ENCODE data around the gene NLRP3. TPM values are rescaled to one million over a fixed set of nuclear protein-coding genes. Genes with fewer than 3 reads are reported as not detected.
A peak's percentile ranks its signal among the peaks of the same experiment; 100 is the strongest.

Gene NLRP3
- total RNA-seq, 1 donor from 2014 or later: not detected

DNA sequence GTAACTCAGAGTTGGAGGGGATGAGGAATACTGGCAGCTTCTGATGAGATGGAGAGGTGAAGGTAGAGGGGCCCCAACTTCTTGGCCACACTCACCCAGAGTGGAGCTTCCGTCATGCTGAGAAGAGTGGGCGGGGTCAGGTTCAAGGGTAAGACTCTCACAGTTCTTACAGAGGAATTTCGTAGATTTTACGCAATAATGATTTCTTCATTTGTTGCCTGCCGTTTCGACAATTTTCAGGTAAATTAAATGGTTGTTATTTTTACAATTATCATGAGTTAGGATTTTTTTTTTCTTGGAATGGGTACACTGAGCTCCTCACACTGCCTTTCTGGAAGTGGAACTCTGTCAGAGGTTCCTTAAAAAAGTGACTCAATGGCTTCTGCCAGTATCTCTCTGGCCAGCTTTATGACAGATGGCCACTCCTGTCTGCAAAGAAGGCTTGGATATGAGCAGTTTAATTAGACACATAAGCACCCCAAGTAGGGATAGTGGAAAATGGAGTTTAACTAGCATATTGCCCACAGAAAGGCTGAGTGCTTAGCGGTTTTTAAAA, 13.8 kb upstream of the NLRP3 start:
- Mint-ChIP-seq H3K4me3 (no peak overlapping the region), H3K27me3 (ENCODE audit: insufficient read depth) (peaks cover 47% of the 10 kb centered on the region), H3K36me3 (ENCODE audit: low read depth) (peaks cover 2% of the 10 kb centered on the region), H3K9me3 (no peaks in the 10 kb centered on the region), H3K4me1 (ENCODE audit: low read depth) (peaks cover 7% of the 10 kb centered on the region), H3K27ac (no peak overlapping the region)
- DNase-seq (ENCODE audit: low spot score): no peak
- intact Hi-C loops (cut with micrococcal nuclease): no loop called here

- Mint-ChIP-seq H3K36me3 (ENCODE audit: low read depth) (no peaks in the 10 kb centered on the region), H3K4me1 (ENCODE audit: low read depth) (peaks cover 34% of the 10 kb centered on the region), H3K9me3 (no peaks in the 10 kb centered on the region), H3K4me3 (no peak overlapping the region), H3K27ac (no peak overlapping the region), H3K27me3 (ENCODE audit: insufficient read depth) (peaks cover 36% of the 10 kb centered on the region)
- no peak for DNase-seq (ENCODE audit: low spot score)
- intact Hi-C loops (cut with micrococcal nuclease): loop anchor here (2.0 to 5.0 kb wide), 3 partner anchors 75 to 839 kb away; partner anchors contain the start of genes AHCTF1, CNST, TFB2M and ZNF496
These were observed 9.8 kb upstream of the NLRP3 start for GRCh38 chr1:247406014-247406656.

DNA sequence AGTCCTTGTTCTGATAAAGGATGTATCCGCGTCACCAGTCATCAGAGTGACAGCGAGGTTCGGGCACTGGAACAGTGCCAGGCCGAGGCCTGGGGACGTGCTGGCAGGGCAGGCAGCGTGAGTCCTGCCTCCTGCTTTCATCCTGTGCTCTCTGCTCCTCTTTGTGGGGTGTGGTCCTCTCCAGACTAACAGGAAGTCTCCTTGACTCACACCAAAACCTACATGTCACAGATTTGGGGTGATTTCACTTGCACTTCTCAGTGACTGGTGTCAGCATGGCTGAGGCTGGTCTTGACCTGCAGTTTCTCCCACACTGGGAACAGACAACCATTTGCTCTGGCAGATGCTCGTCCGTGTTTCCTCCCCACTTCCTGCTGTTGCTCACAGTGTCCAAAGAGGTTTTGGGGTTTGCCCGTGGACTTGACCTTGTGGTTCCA, 8.8 kb upstream of the NLRP3 start:
- peaks cover 32% of the 10 kb centered on the region for H3K27me3 Mint-ChIP-seq (ENCODE audit: insufficient read depth)
- H3K27ac Mint-ChIP-seq: peak overlapping the region; percentile 27
- intact Hi-C loops (cut with micrococcal nuclease): loop anchor here (2.0 to 5.0 kb wide), 3 partner anchors 76 to 840 kb away; partner anchors contain the start of genes AHCTF1, CNST, TFB2M and ZNF496
- peaks cover 34% of the 10 kb centered on the region for H3K4me1 Mint-ChIP-seq (ENCODE audit: low read depth)
- peak; percentile 35 for DNase-seq (ENCODE audit: low spot score)
- no peaks in the 10 kb centered on the region for H3K36me3 Mint-ChIP-seq (ENCODE audit: low read depth)
- H3K4me3 Mint-ChIP-seq: peak overlapping the region; percentile 40
- no peaks in the 10 kb centered on the region for H3K9me3 Mint-ChIP-seq

- peak overlapping the region; percentile 28 for H3K4me3 Mint-ChIP-seq
- no peak for DNase-seq (ENCODE audit: low spot score)
- H3K9me3 Mint-ChIP-seq: no peaks in the 10 kb centered on the region
- H3K27ac Mint-ChIP-seq: no peak overlapping the region
- intact Hi-C loops (cut with micrococcal nuclease): loop anchor here (5.0 kb wide), 2 partner anchors 476 to 841 kb away; partner anchors contain the start of genes AHCTF1, CNST and TFB2M
- H3K27me3 Mint-ChIP-seq (ENCODE audit: insufficient read depth): peaks cover 28% of the 10 kb centered on the region
- H3K36me3 Mint-ChIP-seq (ENCODE audit: low read depth): no peaks in the 10 kb centered on the region
- peaks cover 34% of the 10 kb centered on the region for H3K4me1 Mint-ChIP-seq (ENCODE audit: low read depth)
These were observed 7.9 kb upstream of the NLRP3 start for GRCh38 chr1:247408100-247408499.

- peaks cover 36% of the 10 kb centered on the region for H3K4me1 Mint-ChIP-seq (ENCODE audit: low read depth)
- H3K36me3 Mint-ChIP-seq (ENCODE audit: low read depth): no peaks in the 10 kb centered on the region
- DNase-seq (ENCODE audit: low spot score): peak; percentile 7
- H3K4me3 Mint-ChIP-seq: peak overlapping the region; percentile 55
- H3K27me3 Mint-ChIP-seq (ENCODE audit: insufficient read depth): peaks cover 26% of the 10 kb centered on the region
- intact Hi-C loops (cut with micrococcal nuclease): loop anchor here (1.0 to 10.0 kb wide), 4 partner anchors 20 to 1075 kb away; partner anchors contain the start of genes AHCTF1, CNST and TFB2M
- no peak overlapping the region for H3K27ac Mint-ChIP-seq
- no peaks in the 10 kb centered on the region for H3K9me3 Mint-ChIP-seq
These were observed 6.0 kb upstream of the NLRP3 start for GRCh38 chr1:247409869-247410544.

GRCh38 chr1:247411621-247412327, 4.2 kb upstream of the NLRP3 start:
- intact Hi-C loops (cut with micrococcal nuclease): loop anchor here (10.0 kb wide), 1 partner anchor 1077 kb away; no protein-coding TSS in a partner anchor

GRCh38 chr1:247417831-247418230, 1.9 kb downstream of the NLRP3 start:
- H3K27ac Mint-ChIP-seq: no peak overlapping the region
- no peaks in the 10 kb centered on the region for H3K36me3 Mint-ChIP-seq (ENCODE audit: low read depth)
- H3K27me3 Mint-ChIP-seq (ENCODE audit: insufficient read depth): peaks cover 27% of the 10 kb centered on the region
- H3K9me3 Mint-ChIP-seq: no peaks in the 10 kb centered on the region
- intact Hi-C loops (cut with micrococcal nuclease): loop anchor here (10.0 kb wide), 1 partner anchor 1083 kb away; no protein-coding TSS in a partner anchor
- peak overlapping the region; percentile 8 for H3K4me3 Mint-ChIP-seq
- peaks cover 34% of the 10 kb centered on the region for H3K4me1 Mint-ChIP-seq (ENCODE audit: low read depth)
- DNase-seq (ENCODE audit: low spot score): no peak

More at GRCh38 chr1:247411621-247412327, 4.2 kb upstream of the NLRP3 start:
- Mint-ChIP-seq H3K4me3 (no peak overlapping the region), H3K27me3 (ENCODE audit: insufficient read depth) (peaks cover 31% of the 10 kb centered on the region), H3K9me3 (no peaks in the 10 kb centered on the region), H3K27ac (no peak overlapping the region), H3K36me3 (ENCODE audit: low read depth) (no peaks in the 10 kb centered on the region), H3K4me1 (ENCODE audit: low read depth) (peaks cover 51% of the 10 kb centered on the region)
- no peak for DNase-seq (ENCODE audit: low spot score)

DNA sequence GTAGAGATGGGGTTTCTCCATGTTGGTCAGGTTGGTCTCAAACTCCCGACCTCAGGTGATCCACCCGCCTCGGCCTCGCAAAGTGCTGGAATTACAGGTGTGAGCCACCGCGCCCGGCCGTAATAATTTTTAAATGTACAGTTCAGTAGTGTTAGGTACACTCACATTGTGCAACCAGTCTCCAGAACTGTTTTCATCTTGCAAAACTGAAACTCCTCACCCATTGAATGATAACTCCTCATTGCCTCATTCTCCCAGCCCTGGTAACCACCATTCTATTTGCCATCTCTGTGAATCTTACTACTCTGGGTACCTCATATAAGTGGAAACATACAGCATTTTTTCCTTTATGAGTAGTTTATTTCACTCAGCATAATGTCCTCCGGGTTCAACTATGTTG, 3.4 kb downstream of the NLRP3 start:
- H3K27me3 Mint-ChIP-seq (ENCODE audit: insufficient read depth): peaks cover 20% of the 10 kb centered on the region
- no peak for DNase-seq (ENCODE audit: low spot score)
- no peaks in the 10 kb centered on the region for H3K36me3 Mint-ChIP-seq (ENCODE audit: low read depth)
- no peak overlapping the region for H3K4me3 Mint-ChIP-seq
- no peak overlapping the region for H3K27ac Mint-ChIP-seq
- intact Hi-C loops (cut with micrococcal nuclease): loop anchor here (10.0 kb wide), 1 partner anchor 1085 kb away; no protein-coding TSS in a partner anchor
- H3K9me3 Mint-ChIP-seq: no peaks in the 10 kb centered on the region
- peaks cover 34% of the 10 kb centered on the region for H3K4me1 Mint-ChIP-seq (ENCODE audit: low read depth)

DNA sequence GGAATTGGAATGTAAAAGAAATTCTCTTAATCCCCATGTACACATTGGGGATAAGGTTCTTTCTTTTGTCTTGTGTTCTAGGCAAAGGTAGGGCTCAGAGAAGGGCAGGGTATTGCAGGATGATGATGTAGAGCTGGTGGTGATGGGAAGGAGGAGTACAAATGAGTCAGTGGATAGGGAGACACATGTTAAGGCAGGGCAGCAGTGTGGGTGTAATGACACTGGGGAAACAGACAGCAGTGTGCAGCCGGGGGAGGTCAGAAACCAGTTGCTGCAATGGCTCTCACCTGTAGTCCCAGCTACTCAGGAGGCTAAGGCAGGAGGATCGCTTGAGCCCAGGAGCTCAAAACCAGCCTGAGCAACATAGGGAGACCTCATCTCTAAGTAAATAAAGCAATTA, 5.1 kb downstream of the NLRP3 start:
- intact Hi-C loops (cut with micrococcal nuclease): no loop called here
- no peaks in the 10 kb centered on the region for H3K36me3 Mint-ChIP-seq (ENCODE audit: low read depth)
- H3K4me1 Mint-ChIP-seq (ENCODE audit: low read depth): peaks cover 22% of the 10 kb centered on the region
- DNase-seq (ENCODE audit: low spot score): no peak
- no peaks in the 10 kb centered on the region for H3K9me3 Mint-ChIP-seq
- peaks cover 12% of the 10 kb centered on the region for H3K27me3 Mint-ChIP-seq (ENCODE audit: insufficient read depth)
- H3K4me3 Mint-ChIP-seq: no peak overlapping the region
- H3K27ac Mint-ChIP-seq: no peak overlapping the region

GRCh38 chr1:247429496-247429895, 13.5 kb downstream of the NLRP3 start:
- Mint-ChIP-seq H3K36me3 (ENCODE audit: low read depth) (no peaks in the 10 kb centered on the region), H3K27ac (no peak overlapping the region), H3K9me3 (no peaks in the 10 kb centered on the region), H3K4me1 (ENCODE audit: low read depth) (no peaks in the 10 kb centered on the region), H3K4me3 (no peak overlapping the region), H3K27me3 (ENCODE audit: insufficient read depth) (no peaks in the 10 kb centered on the region)
- intact Hi-C loops (cut with micrococcal nuclease): no loop called here
- DNase-seq (ENCODE audit: low spot score): no peak

- no peaks in the 10 kb centered on the region for H3K4me1 Mint-ChIP-seq (ENCODE audit: low read depth)
- no peak for DNase-seq (ENCODE audit: low spot score)
These were observed 14.5 kb downstream of the NLRP3 start for GRCh38 chr1:247430434-247430833.

DNA sequence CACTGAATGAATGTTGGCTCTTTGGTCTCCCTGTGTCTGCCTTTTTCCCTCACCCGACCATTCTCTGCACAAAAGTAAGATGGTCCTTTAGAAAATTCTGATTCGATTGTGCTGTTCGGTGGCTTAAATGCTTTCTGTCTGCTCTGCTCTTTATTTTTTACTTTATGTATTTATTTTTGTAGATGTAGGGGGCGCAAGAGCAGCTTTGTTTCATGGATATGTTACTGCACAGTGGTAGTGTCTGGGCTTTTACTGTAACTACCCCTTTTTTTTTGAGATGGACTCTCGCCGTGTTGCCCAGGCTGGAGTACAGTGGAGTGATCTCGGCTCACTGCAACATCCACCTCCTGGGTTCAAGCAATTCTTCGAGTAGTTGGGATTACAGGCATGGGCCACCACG, 15.7 kb downstream of the NLRP3 start:
- intact Hi-C loops (cut with micrococcal nuclease): no loop called here

More at GRCh38 chr1:247430434-247430833, 14.5 kb downstream of the NLRP3 start:
- intact Hi-C loops (cut with micrococcal nuclease): no loop called here
- Mint-ChIP-seq H3K27ac (no peak overlapping the region), H3K27me3 (ENCODE audit: insufficient read depth) (no peaks in the 10 kb centered on the region), H3K36me3 (ENCODE audit: low read depth) (no peaks in the 10 kb centered on the region), H3K4me3 (no peak overlapping the region), H3K9me3 (no peaks in the 10 kb centered on the region)

More for the DNA sequence above, 15.7 kb downstream of the NLRP3 start:
- H3K9me3 Mint-ChIP-seq: no peaks in the 10 kb centered on the region
- no peak overlapping the region for H3K27ac Mint-ChIP-seq
- H3K4me3 Mint-ChIP-seq: no peak overlapping the region
- no peak for DNase-seq (ENCODE audit: low spot score)
- H3K36me3 Mint-ChIP-seq (ENCODE audit: low read depth): no peaks in the 10 kb centered on the region
- H3K27me3 Mint-ChIP-seq (ENCODE audit: insufficient read depth): peaks cover 2% of the 10 kb centered on the region
- H3K4me1 Mint-ChIP-seq (ENCODE audit: low read depth): no peaks in the 10 kb centered on the region
